Mesothelial cell of epicardium (in vitro differentiated cells): ENCODE measurements around the gene PNPLA7. TPM values are rescaled to one million over a fixed set of nuclear protein-coding genes. Genes with fewer than 3 reads are reported as not detected.
A peak's percentile ranks its signal among the peaks of the same experiment; 100 is the strongest.

Experiments used
- DNase-seq, 2 experiments: peaks; one replicate each; pipeline ENCODE4 v3.0.0; 2021; ENCODE audit warnings: low spot score in 2 of 2; ENCODE audit not compliant: unreplicated experiment in 2 of 2
- H3K27ac Mint-ChIP-seq: 2 replicates; pipeline ENCODE4 v1.8.0; 2021; ENCODE audit warnings: mixed read lengths
- H3K27me3 Mint-ChIP-seq: 2 replicates; pipeline ENCODE4 v1.8.0; 2021; ENCODE audit warnings: low read depth, mixed read lengths
- H3K36me3 Mint-ChIP-seq: 2 replicates; pipeline ENCODE4 v1.8.0; 2021; ENCODE audit warnings: mixed read lengths
- H3K4me1 Mint-ChIP-seq: 2 replicates; pipeline ENCODE4 v1.8.0; 2021; ENCODE audit warnings: mixed read lengths
- H3K4me3 Mint-ChIP-seq: 2 replicates; pipeline ENCODE4 v1.8.0; 2021; ENCODE audit warnings: mild to moderate bottlenecking, moderate library complexity, mixed read lengths
- H3K9me3 Mint-ChIP-seq: 2 replicates; pipeline ENCODE4 v1.8.0; 2021; ENCODE audit warnings: mixed read lengths
- total RNA-seq: library from RNA; stranded (reverse); gene quantifications from 3 replicates; pipeline ENCODE4 v1.2.1, GENCODE V29; 2021
- TF ChIP-seq, protein P1 (sequence below): fragments of 200-600 bp; sonication (generic); IDR thresholded peaks from one replicate; pipeline ENCODE4 v1.5.0; 2021; ENCODE audit warnings: antibody characterized with exemption; ENCODE audit not compliant: unreplicated experiment

Gene PNPLA7
- total RNA-seq, 1 donor from 2014 or later: 5.7 TPM

- Mint-ChIP-seq H3K4me1 (peaks cover 9% of the 10 kb centered on the region), H3K27ac (no peak overlapping the region), H3K36me3 (peaks cover 10% of the 10 kb centered on the region), H3K4me3 (no peak overlapping the region), H3K27me3 (no peaks in the 10 kb centered on the region), H3K9me3 (no peaks in the 10 kb centered on the region)
- TF ChIP-seq, protein P1, sequence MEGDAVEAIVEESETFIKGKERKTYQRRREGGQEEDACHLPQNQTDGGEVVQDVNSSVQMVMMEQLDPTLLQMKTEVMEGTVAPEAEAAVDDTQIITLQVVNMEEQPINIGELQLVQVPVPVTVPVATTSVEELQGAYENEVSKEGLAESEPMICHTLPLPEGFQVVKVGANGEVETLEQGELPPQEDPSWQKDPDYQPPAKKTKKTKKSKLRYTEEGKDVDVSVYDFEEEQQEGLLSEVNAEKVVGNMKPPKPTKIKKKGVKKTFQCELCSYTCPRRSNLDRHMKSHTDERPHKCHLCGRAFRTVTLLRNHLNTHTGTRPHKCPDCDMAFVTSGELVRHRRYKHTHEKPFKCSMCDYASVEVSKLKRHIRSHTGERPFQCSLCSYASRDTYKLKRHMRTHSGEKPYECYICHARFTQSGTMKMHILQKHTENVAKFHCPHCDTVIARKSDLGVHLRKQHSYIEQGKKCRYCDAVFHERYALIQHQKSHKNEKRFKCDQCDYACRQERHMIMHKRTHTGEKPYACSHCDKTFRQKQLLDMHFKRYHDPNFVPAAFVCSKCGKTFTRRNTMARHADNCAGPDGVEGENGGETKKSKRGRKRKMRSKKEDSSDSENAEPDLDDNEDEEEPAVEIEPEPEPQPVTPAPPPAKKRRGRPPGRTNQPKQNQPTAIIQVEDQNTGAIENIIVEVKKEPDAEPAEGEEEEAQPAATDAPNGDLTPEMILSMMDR: no peak
- DNase-seq: no peak
Measured at GRCh38 chr9:137590123-137590468, 39.9 kb upstream of the PNPLA7 start.

DNA sequence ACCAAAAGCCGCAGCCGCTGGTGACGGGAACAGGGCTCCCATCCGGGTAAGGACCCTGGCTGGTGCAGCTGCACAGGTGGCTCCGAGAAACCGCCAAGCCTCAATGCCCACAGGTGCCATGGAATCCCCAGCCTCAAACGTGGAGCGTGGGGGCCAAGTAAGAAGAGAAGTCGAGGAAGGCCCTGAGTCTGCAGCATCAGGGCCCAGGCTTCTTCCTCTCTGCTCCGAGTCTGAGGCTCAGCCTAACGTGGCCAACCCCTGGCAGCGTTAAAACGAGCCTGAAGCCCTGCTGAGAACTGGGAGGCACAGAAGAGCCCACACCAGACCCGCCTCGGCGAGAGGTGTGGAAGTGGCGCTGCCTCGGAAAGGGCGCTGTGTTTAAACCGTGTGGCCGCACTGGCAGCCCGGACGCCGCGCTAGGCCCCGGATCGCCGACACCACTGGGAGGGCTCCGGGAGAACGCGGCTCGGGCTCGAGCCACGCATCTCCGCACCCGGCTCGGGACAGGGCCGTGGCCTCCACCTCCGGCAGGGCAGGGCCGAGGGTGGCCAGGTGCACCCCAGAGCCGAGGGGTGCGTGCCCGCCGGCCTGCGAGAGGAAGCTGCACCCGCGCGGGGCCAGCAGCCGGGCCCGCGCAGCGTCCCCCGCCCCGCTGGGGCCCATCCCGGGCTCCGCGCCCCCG is 39.4 kb upstream of the PNPLA7 start:
- TF ChIP-seq, protein P1: no peak
- no peak for DNase-seq
- peaks cover 9% of the 10 kb centered on the region for H3K4me1 Mint-ChIP-seq
- H3K4me3 Mint-ChIP-seq: peak overlapping the region; percentile 79
- H3K27ac Mint-ChIP-seq: peak overlapping the region; percentile 79
- H3K36me3 Mint-ChIP-seq: peaks cover 14% of the 10 kb centered on the region
- H3K27me3 Mint-ChIP-seq: no peaks in the 10 kb centered on the region
- H3K9me3 Mint-ChIP-seq: no peaks in the 10 kb centered on the region

GRCh38 chr9:137588891-137589290 is 38.7 kb upstream of the PNPLA7 start:
- peak overlapping the region; percentile 79 for H3K4me3 Mint-ChIP-seq
- peaks cover 14% of the 10 kb centered on the region for H3K36me3 Mint-ChIP-seq
- TF ChIP-seq, protein P1: no peak
- H3K27me3 Mint-ChIP-seq: no peaks in the 10 kb centered on the region
- no peak for DNase-seq
- H3K4me1 Mint-ChIP-seq: peaks cover 9% of the 10 kb centered on the region
- H3K27ac Mint-ChIP-seq: no peak overlapping the region
- no peaks in the 10 kb centered on the region for H3K9me3 Mint-ChIP-seq

DNA sequence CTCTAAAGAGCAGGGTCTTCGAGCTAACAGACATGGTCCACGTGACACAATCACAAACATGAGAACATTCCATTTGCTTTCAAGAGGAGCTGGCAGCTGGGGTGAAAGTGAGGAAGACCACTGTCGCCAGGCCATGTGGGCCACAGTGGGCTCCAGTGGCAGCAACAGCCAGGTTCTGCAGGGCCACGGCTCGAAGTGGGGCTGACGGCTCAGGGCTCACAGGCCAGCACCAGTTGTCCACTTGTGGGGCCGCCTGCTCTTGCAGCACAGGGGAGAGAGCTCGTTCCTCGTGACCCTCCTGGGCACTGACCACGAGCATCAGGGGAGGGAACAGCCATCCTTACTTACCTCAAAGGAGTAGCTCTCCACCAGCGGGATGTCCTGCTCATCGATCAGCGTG is 38.1 kb upstream of the PNPLA7 start:
- H3K27me3 Mint-ChIP-seq: no peaks in the 10 kb centered on the region
- H3K27ac Mint-ChIP-seq: no peak overlapping the region
- H3K9me3 Mint-ChIP-seq: no peaks in the 10 kb centered on the region
- H3K4me1 Mint-ChIP-seq: peaks cover 9% of the 10 kb centered on the region
- peak overlapping the region; percentile 79 for H3K4me3 Mint-ChIP-seq
- TF ChIP-seq, protein P1: no peak
- H3K36me3 Mint-ChIP-seq: peaks cover 14% of the 10 kb centered on the region
- no peak for DNase-seq

DNA sequence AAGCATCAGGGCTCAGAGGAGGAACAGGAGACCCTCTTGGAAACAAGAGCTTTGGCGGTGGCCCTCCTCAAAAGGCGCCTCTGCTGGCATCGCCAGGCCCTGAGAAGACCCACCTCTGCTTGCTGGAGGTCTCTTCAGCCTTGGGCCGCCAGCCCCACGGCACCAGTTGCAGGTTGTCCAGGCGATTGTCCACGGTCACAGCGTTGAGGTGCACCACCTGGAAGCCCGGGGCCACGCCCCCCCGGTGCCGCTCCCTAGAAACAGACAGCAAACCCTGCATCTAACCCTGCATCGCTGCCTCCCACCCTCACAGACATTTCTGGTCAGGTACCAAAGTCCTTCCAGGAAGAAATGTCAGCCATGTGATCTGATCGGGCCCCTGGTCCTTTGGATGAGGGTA is 36.7 kb upstream of the PNPLA7 start:
- Mint-ChIP-seq H3K27ac (no peak overlapping the region), H3K4me3 (no peak overlapping the region), H3K9me3 (no peaks in the 10 kb centered on the region), H3K27me3 (no peaks in the 10 kb centered on the region), H3K36me3 (peaks cover 18% of the 10 kb centered on the region), H3K4me1 (peaks cover 9% of the 10 kb centered on the region)
- no peak for DNase-seq
- TF ChIP-seq, protein P1: no peak
